Fibroblast of skin of left biceps (primary cell): Measurements from ENCODE around the gene CALML3.
A peak's percentile ranks its signal among the peaks of the same experiment; 100 is the strongest.
"Not testable (repeated sequence)": the region's sequence is repeated elsewhere in the genome, so short reads cannot be mapped to it uniquely, and the experiment has no call there.

Experiments used
- DNase-seq, 2 experiments: peaks; one replicate each; pipeline ENCODE4 v3.0.0-alpha.2; 2013; ENCODE audit warnings: low read depth in 2 of 2

Gene CALML3

GRCh38 chr10:5553400-5554170, 28.8 kb downstream of the CALML3 start:
- no peak for DNase-seq

GRCh38 chr10:5555021-5555510, 30.3 kb downstream of the CALML3 start:
- DNase-seq: no peak

- no peak for DNase-seq
These were observed 31.1 kb downstream of the CALML3 start for GRCh38 chr10:5555881-5556280.

DNA sequence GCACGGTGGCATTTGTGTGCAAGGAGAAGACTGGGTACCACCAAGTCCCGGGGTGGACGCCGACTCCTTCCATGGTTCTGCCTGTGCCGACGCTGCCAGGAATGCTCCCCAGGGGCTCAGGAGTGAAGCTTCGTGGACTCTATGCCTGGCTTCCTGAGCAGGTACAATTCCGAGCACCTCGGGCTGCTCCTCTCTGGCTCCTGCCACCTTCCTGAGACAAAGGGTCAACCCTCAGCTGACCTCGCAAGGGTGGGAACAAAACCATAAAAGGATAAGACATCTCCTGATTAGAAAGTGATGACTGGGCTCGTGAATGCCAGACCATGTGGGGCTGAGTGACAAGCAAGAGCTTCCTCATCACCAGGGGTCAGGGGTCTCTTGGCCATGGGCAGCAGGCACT, 31.8 kb downstream of the CALML3 start:
- DNase-seq: no peak

DNA sequence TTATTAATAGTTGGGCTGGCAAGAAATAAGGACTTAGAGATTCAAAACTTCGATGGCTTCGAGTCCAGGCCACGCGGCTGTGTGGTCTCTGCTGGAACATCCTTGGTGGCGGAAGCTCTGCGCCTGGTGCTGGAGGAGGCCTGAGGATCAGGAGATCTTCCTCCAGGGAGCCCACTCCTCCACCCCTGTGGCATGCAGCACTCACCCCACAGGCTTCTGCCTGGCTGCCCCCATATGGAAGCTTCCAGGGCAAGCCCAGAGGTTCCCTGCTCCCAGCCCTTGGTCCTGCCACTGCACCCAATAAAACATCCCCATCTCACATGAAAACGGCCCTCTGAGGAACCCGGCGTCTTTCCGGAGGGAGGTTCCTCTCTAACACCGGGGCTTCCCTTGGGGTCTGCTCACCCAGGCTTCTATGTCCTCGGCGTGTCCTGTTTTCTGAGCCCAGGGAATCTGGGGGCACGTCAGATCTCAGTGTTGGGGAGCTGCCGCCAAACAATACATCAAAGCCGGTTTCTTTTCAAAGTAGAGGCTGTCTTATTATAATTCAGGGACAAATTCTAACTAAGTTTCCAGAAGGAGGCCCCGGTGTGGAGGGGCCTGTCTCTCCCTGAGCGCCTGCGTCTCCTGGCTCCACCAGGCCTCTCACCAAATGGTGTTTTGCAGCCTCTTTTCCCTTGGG, 32.4 kb downstream of the CALML3 start:
- DNase-seq: no peak

DNA sequence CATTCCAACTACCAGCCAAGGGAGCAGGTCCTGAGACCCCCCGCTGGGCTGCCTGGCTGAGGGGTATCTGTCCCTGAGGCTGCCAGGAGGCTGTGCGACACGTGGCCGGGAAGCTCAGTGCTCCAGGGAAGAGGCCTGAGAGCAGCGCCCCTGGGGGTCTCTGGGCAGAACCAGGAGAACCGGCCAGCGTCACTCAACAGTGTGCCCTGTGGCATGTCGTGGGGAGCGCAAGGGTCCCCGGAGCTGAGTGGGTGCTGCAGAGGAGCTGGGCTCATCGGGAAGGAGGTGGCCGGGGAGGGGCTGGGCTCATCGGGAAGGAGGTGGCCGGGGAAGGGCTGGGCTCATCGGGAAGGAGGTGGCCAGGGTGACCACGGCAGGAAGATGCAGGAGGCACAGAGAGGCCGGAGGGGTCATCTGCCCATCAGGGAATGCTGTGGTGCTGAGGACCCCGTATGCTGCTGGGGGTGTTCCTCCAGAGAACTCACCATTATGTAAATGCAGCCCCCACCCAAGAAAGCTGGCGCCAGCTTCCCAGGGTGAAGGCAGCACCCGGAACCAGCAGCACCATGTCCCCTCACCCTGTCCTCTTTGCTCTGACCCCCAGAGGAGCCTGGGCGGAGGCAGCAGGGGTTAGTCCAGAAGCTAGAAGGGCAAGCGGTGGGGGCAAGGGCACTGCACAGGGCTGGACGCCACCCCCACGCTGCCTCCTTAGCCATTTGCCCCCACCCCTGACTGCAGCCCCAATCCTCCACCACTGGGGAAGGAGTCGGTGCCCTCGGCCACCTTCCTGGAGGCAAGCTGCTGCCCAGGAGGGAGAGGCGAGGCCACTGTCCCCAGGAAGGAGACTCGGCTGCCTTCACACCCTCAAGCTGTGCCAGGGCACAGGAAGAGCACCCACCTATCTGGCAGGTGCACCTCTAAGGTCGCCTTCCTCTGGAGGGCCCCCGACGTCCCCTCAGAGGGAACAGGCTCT, 33.3 kb downstream of the CALML3 start:
- DNase-seq: no peak

GRCh38 chr10:5559022-5559421, 34.3 kb downstream of the CALML3 start:
- not testable (repeated sequence) for DNase-seq

- DNase-seq: peak; percentile 80 to 87
These were observed 34.9 kb downstream of the CALML3 start for GRCh38 chr10:5559642-5560141.

GRCh38 chr10:5560142-5560816, 35.5 kb downstream of the CALML3 start:
- DNase-seq: no peak

GRCh38 chr10:5560817-5561703, 36.3 kb downstream of the CALML3 start:
- DNase-seq: no peak

DNA sequence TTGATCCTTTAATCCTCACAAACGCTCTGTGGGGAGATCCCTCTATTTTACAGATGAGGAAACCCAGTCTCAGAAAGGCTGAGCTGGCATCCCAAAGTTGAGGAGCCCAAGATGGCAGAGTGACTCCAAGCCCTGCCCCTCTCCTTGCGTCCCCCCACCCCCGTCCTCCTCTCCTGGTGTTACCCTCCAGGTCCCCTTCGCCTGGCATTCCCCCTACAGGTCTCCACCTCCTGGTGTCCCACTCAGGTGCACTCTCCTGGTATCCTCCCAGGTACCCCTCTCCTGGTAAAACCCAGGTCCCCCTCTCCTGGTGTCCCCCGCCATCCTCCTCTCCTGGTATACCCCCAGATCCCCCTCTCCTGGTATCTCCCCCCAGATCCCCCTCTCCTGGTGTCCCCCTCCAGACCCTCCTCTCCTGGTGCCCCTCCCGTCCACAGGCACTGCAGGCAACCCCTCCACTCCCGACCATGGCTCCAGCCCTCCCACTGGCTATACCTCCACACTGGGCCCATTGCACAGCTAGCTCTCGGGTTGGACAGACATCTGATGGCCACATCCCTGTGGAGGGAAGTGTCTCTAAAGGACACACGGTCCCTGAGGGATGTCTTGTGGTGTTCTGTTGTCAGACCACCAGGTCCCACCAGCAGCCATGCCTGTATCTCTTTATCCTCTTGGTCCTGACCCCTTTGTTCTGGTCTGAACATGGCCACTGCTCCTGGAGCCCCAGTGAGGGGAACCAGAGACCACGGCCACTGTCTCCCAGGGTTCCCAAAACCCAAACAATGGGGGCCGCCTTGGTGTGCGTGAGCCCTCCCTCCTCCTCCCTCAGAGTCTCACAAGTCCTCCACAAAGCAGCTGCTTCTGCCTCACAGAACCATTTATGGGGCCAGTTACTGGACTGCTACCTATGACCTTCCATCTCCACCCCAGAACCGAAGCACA, 37.2 kb downstream of the CALML3 start:
- no peak for DNase-seq

DNA sequence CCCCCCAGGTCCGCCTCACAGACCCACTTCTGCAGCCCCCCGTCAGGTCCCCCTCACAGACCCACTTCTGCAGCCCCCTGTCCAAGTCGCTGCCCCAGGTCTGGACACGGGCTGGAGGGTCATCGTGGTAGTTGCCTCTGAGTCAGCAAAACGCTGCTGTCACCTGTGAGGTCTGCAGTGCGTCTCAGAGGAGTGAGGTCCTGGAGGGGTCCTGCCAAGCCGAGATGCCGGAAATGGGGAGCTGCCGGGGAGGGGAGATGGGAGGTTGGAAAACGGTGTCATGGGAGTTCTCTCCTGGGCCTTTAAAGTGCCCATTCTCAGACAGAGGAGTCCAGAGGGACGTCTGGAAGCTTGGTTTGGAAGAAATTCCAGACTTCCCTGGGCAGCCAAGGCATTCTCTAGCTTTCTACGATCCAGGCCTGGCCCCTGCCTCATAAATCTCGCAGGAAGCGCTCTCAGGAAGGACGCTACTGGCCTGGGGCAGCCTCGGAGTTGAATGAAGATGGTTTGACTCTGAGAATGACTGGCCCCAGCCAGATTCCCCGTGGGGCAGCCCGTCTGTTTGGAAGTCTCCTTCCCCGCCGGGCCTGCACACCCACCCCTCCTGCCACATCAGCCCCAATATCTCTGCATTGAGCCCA, 38.7 kb downstream of the CALML3 start:
- DNase-seq: no peak

- no peak for DNase-seq
These were observed 39.3 kb downstream of the CALML3 start for GRCh38 chr10:5563991-5564536.

DNA sequence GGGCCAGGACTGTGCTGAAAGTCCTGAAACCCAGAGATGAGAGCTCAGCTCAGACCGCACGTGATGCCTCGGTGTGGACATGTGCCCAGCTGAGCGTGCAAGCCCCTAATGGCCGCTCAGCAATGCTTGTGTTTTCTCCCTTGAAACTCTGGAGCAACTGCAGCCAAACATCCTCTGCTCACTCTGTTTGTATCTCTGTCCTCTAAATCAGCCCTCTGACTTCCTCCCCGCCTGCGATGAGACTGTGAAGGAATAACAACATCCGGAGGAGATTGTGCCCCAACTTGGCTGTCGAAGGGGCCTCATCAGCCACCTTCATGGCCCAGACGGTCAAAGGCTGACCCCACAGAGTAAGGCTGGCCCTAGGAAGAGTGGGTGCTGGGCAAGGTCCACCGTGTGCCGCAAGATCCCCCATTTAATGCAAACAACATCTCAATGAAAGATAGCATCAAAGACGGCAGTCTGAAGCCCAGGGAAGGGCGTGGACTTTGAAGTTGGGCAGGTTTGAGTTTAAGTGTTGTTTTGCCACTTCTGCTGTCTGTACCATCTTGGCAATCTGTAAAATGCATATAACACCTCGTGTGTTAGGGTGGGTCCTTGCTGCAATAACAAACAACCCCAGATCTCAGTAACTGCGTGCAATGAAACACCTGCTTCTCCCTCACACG, 39.9 kb downstream of the CALML3 start:
- DNase-seq: no peak

DNA sequence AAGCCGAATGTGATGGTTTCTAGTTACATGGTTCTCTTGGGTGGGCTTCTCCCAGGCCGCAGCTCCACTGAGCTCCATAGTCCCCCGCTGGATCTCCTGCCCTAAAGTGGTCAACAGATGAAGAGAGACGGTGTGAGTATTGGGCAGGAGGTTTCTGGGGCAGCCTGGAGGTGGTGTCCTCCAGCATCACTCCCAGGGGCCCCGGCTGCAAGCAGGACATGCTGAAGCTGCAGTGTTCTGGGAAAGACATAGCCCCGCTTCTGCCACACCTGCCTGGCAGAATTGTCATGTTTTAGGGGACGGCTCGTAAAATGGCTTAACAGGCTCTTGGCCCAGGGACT, 40.4 kb downstream of the CALML3 start:
- DNase-seq: no peak

GRCh38 chr10:5565671-5566581, 41.2 kb downstream of the CALML3 start:
- peak in 1 of 2 experiments; percentile 33 for DNase-seq

- DNase-seq: no peak
These were observed 41.9 kb downstream of the CALML3 start for GRCh38 chr10:5566614-5567013.
